H54 (cell line): ENCODE data around the gene ITSN1.
"Not testable (repeated sequence)": the region's sequence is repeated elsewhere in the genome, so short reads cannot be mapped to it uniquely, and the experiment has no call there.

ENCODE experiments used
- DNase-seq: peaks from one replicate; pipeline ENCODE4 v3.0.0; 2011; ENCODE audit warnings: low spot score, mixed read lengths; ENCODE audit not compliant: insufficient read length
- FAIRE-seq: peaks from 3 replicates; lab custom pipeline; 2011; peaks lifted over from hg19 to GRCh38; lab: Jason Lieb, UNC
- POLR2A ChIP-seq: IDR thresholded peaks from 2 replicates; pipeline ENCODE4 v1.6.1; 2011; ENCODE audit warnings: low read depth, mild to moderate bottlenecking, low read length

ITSN1 gene

GRCh38 chr21:33661146-33661545 is 18.8 kb downstream of the ITSN1 start:
- no peak for FAIRE-seq

GRCh38 chr21:33662046-33662445 is 19.7 kb downstream of the ITSN1 start:
- DNase-seq (no peak), FAIRE-seq (no peak)
- no peak for TF ChIP-seq POLR2A

More at GRCh38 chr21:33661146-33661545, 18.8 kb downstream of the ITSN1 start:
- no peak for DNase-seq
- no peak for TF ChIP-seq POLR2A

GRCh38 chr21:33663241-33663640 is 20.9 kb downstream of the ITSN1 start:
- DNase-seq (no peak), FAIRE-seq (no peak)
- no peak for TF ChIP-seq POLR2A

- DNase-seq: no peak
- no peak for TF ChIP-seq POLR2A
- FAIRE-seq: no peak
Measured at GRCh38 chr21:33664135-33664534, 21.8 kb downstream of the ITSN1 start.

GRCh38 chr21:33666153-33666552 is 23.9 kb downstream of the ITSN1 start:
- DNase-seq: no peak
- no peak for TF ChIP-seq POLR2A
- FAIRE-seq: no peak

- FAIRE-seq (no peak), DNase-seq (no peak)
- TF ChIP-seq POLR2A: no peak
Measured at GRCh38 chr21:33667636-33668035, 25.3 kb downstream of the ITSN1 start.

GRCh38 chr21:33668180-33668579 is 25.9 kb downstream of the ITSN1 start:
- no peak for FAIRE-seq
- DNase-seq: no peak
- no peak for TF ChIP-seq POLR2A

GRCh38 chr21:33668620-33669019 is 26.3 kb downstream of the ITSN1 start:
- FAIRE-seq (no peak), DNase-seq (no peak)
- TF ChIP-seq POLR2A: no peak

- FAIRE-seq: no peak
- no peak for DNase-seq
- TF ChIP-seq POLR2A: no peak
Measured at GRCh38 chr21:33670076-33670978, 28.0 kb downstream of the ITSN1 start.

- no peak for FAIRE-seq
Measured at GRCh38 chr21:33673473-33673872, 31.2 kb downstream of the ITSN1 start.

GRCh38 chr21:33674226-33674625 is 31.9 kb downstream of the ITSN1 start:
- TF ChIP-seq POLR2A: no peak
- no peak for FAIRE-seq
- DNase-seq: no peak

More at GRCh38 chr21:33673473-33673872, 31.2 kb downstream of the ITSN1 start:
- TF ChIP-seq POLR2A: no peak
- DNase-seq: no peak

GRCh38 chr21:33676666-33677065 is 34.4 kb downstream of the ITSN1 start:
- DNase-seq, FAIRE-seq: not testable (repeated sequence)

- FAIRE-seq: no peak
- no peak for TF ChIP-seq POLR2A
- DNase-seq: no peak
Measured at GRCh38 chr21:33677450-33677849, 35.1 kb downstream of the ITSN1 start.

- DNase-seq (no peak), FAIRE-seq (no peak)
- TF ChIP-seq POLR2A: no peak
Measured at GRCh38 chr21:33680870-33681269, 38.6 kb downstream of the ITSN1 start.
